MM.1S (cell line): ENCODE results near the gene DGAT2.
A peak's percentile ranks its signal among the peaks of the same experiment; 100 is the strongest.

Source experiments
- DNase-seq: peaks from one replicate; pipeline ENCODE4 v3.0.0-alpha.2; 2015
- H2AFZ ChIP-seq: fragments of 300-600 bp; sonication (generic); 2 replicates; pipeline ENCODE4 v1.6.0; 2016; ENCODE audit warnings: antibody characterized with exemption, low read length
- H3F3A ChIP-seq: fragments of 300-600 bp; sonication (generic); 2 replicates; pipeline ENCODE4 v1.6.1; 2016; ENCODE audit warnings: mild to moderate bottlenecking, antibody characterized with exemption, low read length, moderate library complexity, mixed read lengths; ENCODE audit not compliant: insufficient read depth
- H3K27ac ChIP-seq: fragments of 300-600 bp; sonication (generic); 2 replicates; pipeline ENCODE4 v1.5.1; 2016; ENCODE audit warnings: mild to moderate bottlenecking, low read length
- H3K27me3 ChIP-seq: fragments of 300-600 bp; sonication (generic); replicated peaks from 2 replicates; pipeline ENCODE4 v1.6.0; 2016; ENCODE audit warnings: low read length; ENCODE audit not compliant: insufficient read depth
- H3K36me3 ChIP-seq: fragments of 300-600 bp; sonication (generic); replicated peaks from 2 replicates; pipeline ENCODE4 v1.6.1; 2016; ENCODE audit warnings: mild to moderate bottlenecking, low read length, mixed read lengths; ENCODE audit not compliant: insufficient read depth
- H3K4me1 ChIP-seq: fragments of 300-600 bp; sonication (generic); 2 replicates; pipeline ENCODE4 v1.6.1; 2016; ENCODE audit warnings: low read length, mixed read lengths
- H3K4me2 ChIP-seq: fragments of 300-600 bp; sonication (generic); 2 replicates; pipeline ENCODE4 v1.6.0; 2016; ENCODE audit warnings: low read depth, low read length
- H3K4me3 ChIP-seq: fragments of 300-600 bp; sonication (generic); 2 replicates; pipeline ENCODE4 v1.5.1; 2016; ENCODE audit warnings: low read length, mixed read lengths
- H3K79me2 ChIP-seq: fragments of 300-600 bp; sonication (generic); 2 replicates; pipeline ENCODE4 v1.6.1; 2016; ENCODE audit warnings: mixed run types, low read length, mixed read lengths
- H3K9ac ChIP-seq: fragments of 300-600 bp; sonication (generic); 2 replicates; pipeline ENCODE4 v1.6.1; 2016; ENCODE audit warnings: low read length, mixed read lengths
- H3K9me2 ChIP-seq: fragments of 300-600 bp; sonication (generic); replicated peaks from 2 replicates; pipeline ENCODE4 v1.6.1; 2016; ENCODE audit warnings: mild to moderate bottlenecking, low read length, mixed read lengths; ENCODE audit not compliant: insufficient read depth
- H3K9me3 ChIP-seq: fragments of 300-600 bp; sonication (generic); replicated peaks from 2 replicates; pipeline ENCODE4 v1.6.1; 2016; ENCODE audit warnings: mild to moderate bottlenecking, low read length, mixed read lengths; ENCODE audit not compliant: insufficient read depth
- H4K20me1 ChIP-seq: fragments of 300-600 bp; sonication (generic); 2 replicates; pipeline ENCODE4 v1.6.1; 2016; ENCODE audit warnings: mild to moderate bottlenecking, low read length, moderate library complexity, mixed read lengths; ENCODE audit not compliant: insufficient read depth
- EZH2 ChIP-seq: fragments of 300-600 bp; sonication (generic); optimal IDR thresholded peaks from 2 replicates; pipeline ENCODE3; 2017; ENCODE audit warnings: low read depth, mild to moderate bottlenecking, antibody characterized with exemption, low read length, mixed read lengths
- EZH2phosphoT487 ChIP-seq: fragments of 300-600 bp; sonication (generic); IDR thresholded peaks from 2 replicates; pipeline ENCODE4 v1.6.1; 2018; ENCODE audit warnings: antibody characterized with exemption, low read length
- TF ChIP-seq, protein P1 (sequence below): fragments of 300-600 bp; sonication (generic); IDR thresholded peaks from 2 replicates; pipeline ENCODE4 v1.5.1; 2016; ENCODE audit warnings: antibody characterized with exemption, low read length, mixed read lengths

The DGAT2 gene

GRCh38 chr11:75733431-75734107, 35.0 kb upstream of the DGAT2 start:
- no peak overlapping the region for H3K4me2 ChIP-seq
- H3K79me2 ChIP-seq: no peaks in the 10 kb centered on the region
- no peak overlapping the region for H3K4me3 ChIP-seq
- H3K4me1 ChIP-seq: peaks cover 11% of the 10 kb centered on the region
- H4K20me1 ChIP-seq: no peaks in the 10 kb centered on the region
- no peak overlapping the region for H3K27ac ChIP-seq
- H2AFZ ChIP-seq: no peak overlapping the region
- H3K36me3 ChIP-seq: no peaks in the 10 kb centered on the region
- DNase-seq: no peak
- H3K9me3 ChIP-seq: no peaks in the 10 kb centered on the region
- no peak for TF ChIP-seq EZH2phosphoT487
- TF ChIP-seq, protein P1, sequence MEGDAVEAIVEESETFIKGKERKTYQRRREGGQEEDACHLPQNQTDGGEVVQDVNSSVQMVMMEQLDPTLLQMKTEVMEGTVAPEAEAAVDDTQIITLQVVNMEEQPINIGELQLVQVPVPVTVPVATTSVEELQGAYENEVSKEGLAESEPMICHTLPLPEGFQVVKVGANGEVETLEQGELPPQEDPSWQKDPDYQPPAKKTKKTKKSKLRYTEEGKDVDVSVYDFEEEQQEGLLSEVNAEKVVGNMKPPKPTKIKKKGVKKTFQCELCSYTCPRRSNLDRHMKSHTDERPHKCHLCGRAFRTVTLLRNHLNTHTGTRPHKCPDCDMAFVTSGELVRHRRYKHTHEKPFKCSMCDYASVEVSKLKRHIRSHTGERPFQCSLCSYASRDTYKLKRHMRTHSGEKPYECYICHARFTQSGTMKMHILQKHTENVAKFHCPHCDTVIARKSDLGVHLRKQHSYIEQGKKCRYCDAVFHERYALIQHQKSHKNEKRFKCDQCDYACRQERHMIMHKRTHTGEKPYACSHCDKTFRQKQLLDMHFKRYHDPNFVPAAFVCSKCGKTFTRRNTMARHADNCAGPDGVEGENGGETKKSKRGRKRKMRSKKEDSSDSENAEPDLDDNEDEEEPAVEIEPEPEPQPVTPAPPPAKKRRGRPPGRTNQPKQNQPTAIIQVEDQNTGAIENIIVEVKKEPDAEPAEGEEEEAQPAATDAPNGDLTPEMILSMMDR: no peak
- no peak for TF ChIP-seq EZH2
- no peaks in the 10 kb centered on the region for H3F3A ChIP-seq
- no peaks in the 10 kb centered on the region for H3K27me3 ChIP-seq
- H3K9ac ChIP-seq: no peak overlapping the region
- no peaks in the 10 kb centered on the region for H3K9me2 ChIP-seq

- Histone ChIP-seq H3K27me3 (no peaks in the 10 kb centered on the region), H3K36me3 (no peaks in the 10 kb centered on the region), H3K4me1 (peaks cover 11% of the 10 kb centered on the region), H3K27ac (no peak overlapping the region; the same call in 1 of the 2 replicates), H3K9me3 (no peaks in the 10 kb centered on the region), H4K20me1 (no peaks in the 10 kb centered on the region), H2AFZ (peak overlapping the region; percentile 49; the same call in 1 of the 2 replicates), H3K9me2 (no peaks in the 10 kb centered on the region), H3K79me2 (no peaks in the 10 kb centered on the region), H3K9ac (no peak overlapping the region), H3K4me2 (0 out of 2 replicates have a peak overlapping the region, but pooled peaks have one; percentile 2), H3K4me3 (no peak overlapping the region), H3F3A (no peaks in the 10 kb centered on the region)
- DNase-seq: peak; percentile 25
- TF ChIP-seq, protein P1: no peak
Observed at GRCh38 chr11:75734491-75735180, 33.9 kb upstream of the DGAT2 start.

DNA sequence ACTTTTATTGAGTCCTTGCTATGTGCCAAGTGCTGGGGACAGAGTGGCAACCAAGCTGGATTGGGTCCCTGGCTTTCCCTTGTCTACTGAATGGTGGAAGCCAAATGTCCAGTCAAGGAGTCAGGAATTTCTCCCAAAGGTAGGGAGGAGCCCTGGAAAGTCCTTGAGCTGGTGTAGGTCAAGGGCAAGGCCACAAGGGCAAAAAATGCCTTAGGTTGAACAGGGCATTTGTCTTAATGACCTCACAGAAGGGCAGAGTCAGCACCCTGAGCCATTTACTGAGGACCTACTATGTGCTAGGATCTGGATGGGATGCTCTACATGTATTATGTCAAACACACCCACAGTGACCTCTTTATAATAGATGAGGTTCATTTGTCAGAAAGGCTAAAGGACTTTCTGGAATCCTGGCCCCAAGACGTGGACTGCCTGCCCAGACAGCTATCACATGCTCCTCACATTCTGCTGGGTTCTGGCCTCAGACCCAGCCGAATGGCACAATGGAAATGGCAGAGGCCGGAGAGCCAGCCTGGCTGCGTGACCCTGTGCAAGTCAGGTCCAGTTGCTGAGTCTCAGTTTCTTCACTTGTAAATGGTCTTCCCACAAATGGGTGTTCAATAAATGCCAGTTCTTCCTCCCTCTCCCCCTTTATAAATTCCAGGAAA, 33.3 kb upstream of the DGAT2 start:
- TF ChIP-seq EZH2 (no peak), EZH2phosphoT487 (no peak)
- TF ChIP-seq, protein P1: no peak
- Histone ChIP-seq H4K20me1 (no peaks in the 10 kb centered on the region), H3K27ac (no peak overlapping the region; the same call in 1 of the 2 replicates), H3K36me3 (no peaks in the 10 kb centered on the region), H3K27me3 (no peaks in the 10 kb centered on the region), H3K4me1 (peaks cover 11% of the 10 kb centered on the region), H2AFZ (peak overlapping the region; percentile 49; the same call in 1 of the 2 replicates), H3K9ac (no peak overlapping the region), H3F3A (no peaks in the 10 kb centered on the region), H3K4me2 (0 out of 2 replicates have a peak overlapping the region, but pooled peaks have one; percentile 2), H3K9me3 (no peaks in the 10 kb centered on the region), H3K79me2 (no peaks in the 10 kb centered on the region), H3K9me2 (no peaks in the 10 kb centered on the region), H3K4me3 (no peak overlapping the region)
- DNase-seq: no peak
